NB4 (cell line): ENCODE data around the gene MAP3K13.

ENCODE experiments used
- POLR2A ChIP-seq: IDR thresholded peaks from 2 replicates; pipeline ENCODE4 v1.6.1; 2011; ENCODE audit warnings: mild to moderate bottlenecking; ENCODE audit not compliant: insufficient read length; ENCODE audit errors: extremely low read depth
- TF ChIP-seq, protein P1 (sequence below): IDR thresholded peaks from one replicate; pipeline ENCODE4 v1.5.1; 2012; ENCODE audit warnings: low read depth, low read length

GRCh38 chr3:185528532-185528931, 165.6 kb downstream of the MAP3K13 start:
- no peak for TF ChIP-seq POLR2A
- TF ChIP-seq, protein P1, sequence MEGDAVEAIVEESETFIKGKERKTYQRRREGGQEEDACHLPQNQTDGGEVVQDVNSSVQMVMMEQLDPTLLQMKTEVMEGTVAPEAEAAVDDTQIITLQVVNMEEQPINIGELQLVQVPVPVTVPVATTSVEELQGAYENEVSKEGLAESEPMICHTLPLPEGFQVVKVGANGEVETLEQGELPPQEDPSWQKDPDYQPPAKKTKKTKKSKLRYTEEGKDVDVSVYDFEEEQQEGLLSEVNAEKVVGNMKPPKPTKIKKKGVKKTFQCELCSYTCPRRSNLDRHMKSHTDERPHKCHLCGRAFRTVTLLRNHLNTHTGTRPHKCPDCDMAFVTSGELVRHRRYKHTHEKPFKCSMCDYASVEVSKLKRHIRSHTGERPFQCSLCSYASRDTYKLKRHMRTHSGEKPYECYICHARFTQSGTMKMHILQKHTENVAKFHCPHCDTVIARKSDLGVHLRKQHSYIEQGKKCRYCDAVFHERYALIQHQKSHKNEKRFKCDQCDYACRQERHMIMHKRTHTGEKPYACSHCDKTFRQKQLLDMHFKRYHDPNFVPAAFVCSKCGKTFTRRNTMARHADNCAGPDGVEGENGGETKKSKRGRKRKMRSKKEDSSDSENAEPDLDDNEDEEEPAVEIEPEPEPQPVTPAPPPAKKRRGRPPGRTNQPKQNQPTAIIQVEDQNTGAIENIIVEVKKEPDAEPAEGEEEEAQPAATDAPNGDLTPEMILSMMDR, result no peak
